Cardiac muscle cell (in vitro differentiated cells and primary cell): ENCODE measurements around the gene GFAP. TPM values are rescaled to one million over a fixed set of nuclear protein-coding genes. Genes with fewer than 3 reads are reported as not detected.
A peak's percentile ranks its signal among the peaks of the same experiment; 100 is the strongest.

Experiments
- DNase-seq, 2 donors: peaks; one replicate each; pipeline versions ENCODE4 v3.0.0 to v3.0.0-alpha.2; 2010 to 2017; ENCODE audit warnings: low read depth in 1 of 2, low spot score in 1 of 2
- H3K27ac ChIP-seq: fragments of 200-600 bp; sonication (generic); 2 replicates; pipeline ENCODE4 v1.5.1; 2016
- H3K27me3 ChIP-seq: fragments of 200-600 bp; sonication (generic); 2 replicates; pipeline ENCODE4 v1.6.0; 2016; ENCODE audit warnings: control low read depth
- H3K36me3 ChIP-seq: fragments of 200-600 bp; sonication (generic); 2 replicates; pipeline ENCODE4 v1.5.1; 2016; ENCODE audit warnings: control low read depth
- H3K4me1 ChIP-seq: fragments of 200-600 bp; sonication (generic); 2 replicates; pipeline ENCODE4 v1.8.1; 2017; ENCODE audit warnings: low read depth, mild to moderate bottlenecking, mixed run types
- H3K4me3 ChIP-seq: fragments of 200-600 bp; sonication (generic); 2 replicates; pipeline ENCODE4 v1.5.1; 2016; ENCODE audit warnings: mild to moderate bottlenecking
- H3K9me3 ChIP-seq: fragments of 200-600 bp; sonication (generic); 2 replicates; pipeline ENCODE4 v1.5.1; 2017; ENCODE audit warnings: low read depth, mild to moderate bottlenecking, control low read depth
- polyA plus RNA-seq: library from polyadenylated mRNA; unstranded; fragments of >200 nt; fragmentation: Nextera tagmentation; extraction: Ambion mirVana; gene quantifications from 2 replicates; pipeline ENCODE4 v1.2.1, GENCODE V29; 2016
- total RNA-seq: library from RNA; depleted of rRNA; stranded (reverse); fragments of >200 nt; gene quantifications from 2 replicates; pipeline ENCODE4 v1.2.3, GENCODE V29; 2016
- TF ChIP-seq, protein P1 (sequence below): IDR thresholded peaks from 2 replicates; pipeline ENCODE4 v1.5.1; 2012; ENCODE audit warnings: low read depth, mild to moderate bottlenecking, low read length

GFAP gene
- total and polyA plus RNA-seq, 2 experiments from 2014 or later = 3.5 to 7.0 TPM

DNA sequence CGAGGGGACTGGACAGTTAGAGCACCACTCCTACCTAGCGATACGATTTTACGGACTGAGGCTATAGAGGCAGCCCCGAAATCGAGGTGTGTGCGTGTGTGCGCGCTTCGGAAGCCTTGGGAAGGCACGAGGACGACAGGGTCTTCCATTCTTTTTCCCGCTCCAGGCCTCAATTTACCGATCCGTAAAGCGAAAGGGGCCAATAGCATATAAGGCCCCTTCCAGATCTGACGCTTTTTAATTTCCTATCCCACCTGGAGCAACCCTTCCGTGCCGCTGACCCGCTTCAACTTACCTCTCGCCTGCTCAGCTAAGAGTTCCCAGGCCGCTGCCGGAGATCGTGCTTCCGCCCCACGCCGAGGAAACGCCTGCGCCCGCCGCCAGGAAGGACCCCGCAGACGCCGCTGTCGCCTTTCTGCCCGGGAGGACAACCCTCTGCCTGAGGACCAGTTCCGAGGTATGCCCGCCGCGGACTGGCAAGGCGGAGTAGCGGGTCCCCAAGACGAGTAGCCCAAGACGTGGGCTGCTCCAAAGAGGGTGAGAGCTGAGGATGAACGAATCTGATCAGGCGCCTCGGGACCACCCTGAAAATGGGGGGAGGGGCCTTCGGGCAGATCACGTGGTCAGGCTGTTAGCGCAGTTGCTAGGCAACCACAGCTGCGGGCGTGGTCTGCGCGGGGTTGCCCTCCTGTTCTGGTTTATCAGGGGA lies 16.1 kb downstream of the GFAP start, which contains the start of gene EFTUD2:
EFTUD2 (minus strand) TSS at position 372 of the 709 bp plus-strand sequence. CDS start 4,924 bp downstream, outside the sequence.
- Histone ChIP-seq H3K4me3 (peak within 1 kb of the TSS; percentile 85), H3K36me3 (no peaks in the 10 kb centered on the region), H3K27me3 (no peaks in the 10 kb centered on the region), H3K9me3 (no peaks in the 10 kb centered on the region), H3K27ac (peak within 1 kb of the TSS; percentile 98), H3K4me1 (peaks cover 6% of the 10 kb centered on the region)
- DNase-seq = peak; percentile 91 to 93
- TF ChIP-seq, protein P1, sequence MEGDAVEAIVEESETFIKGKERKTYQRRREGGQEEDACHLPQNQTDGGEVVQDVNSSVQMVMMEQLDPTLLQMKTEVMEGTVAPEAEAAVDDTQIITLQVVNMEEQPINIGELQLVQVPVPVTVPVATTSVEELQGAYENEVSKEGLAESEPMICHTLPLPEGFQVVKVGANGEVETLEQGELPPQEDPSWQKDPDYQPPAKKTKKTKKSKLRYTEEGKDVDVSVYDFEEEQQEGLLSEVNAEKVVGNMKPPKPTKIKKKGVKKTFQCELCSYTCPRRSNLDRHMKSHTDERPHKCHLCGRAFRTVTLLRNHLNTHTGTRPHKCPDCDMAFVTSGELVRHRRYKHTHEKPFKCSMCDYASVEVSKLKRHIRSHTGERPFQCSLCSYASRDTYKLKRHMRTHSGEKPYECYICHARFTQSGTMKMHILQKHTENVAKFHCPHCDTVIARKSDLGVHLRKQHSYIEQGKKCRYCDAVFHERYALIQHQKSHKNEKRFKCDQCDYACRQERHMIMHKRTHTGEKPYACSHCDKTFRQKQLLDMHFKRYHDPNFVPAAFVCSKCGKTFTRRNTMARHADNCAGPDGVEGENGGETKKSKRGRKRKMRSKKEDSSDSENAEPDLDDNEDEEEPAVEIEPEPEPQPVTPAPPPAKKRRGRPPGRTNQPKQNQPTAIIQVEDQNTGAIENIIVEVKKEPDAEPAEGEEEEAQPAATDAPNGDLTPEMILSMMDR = no peak

DNA sequence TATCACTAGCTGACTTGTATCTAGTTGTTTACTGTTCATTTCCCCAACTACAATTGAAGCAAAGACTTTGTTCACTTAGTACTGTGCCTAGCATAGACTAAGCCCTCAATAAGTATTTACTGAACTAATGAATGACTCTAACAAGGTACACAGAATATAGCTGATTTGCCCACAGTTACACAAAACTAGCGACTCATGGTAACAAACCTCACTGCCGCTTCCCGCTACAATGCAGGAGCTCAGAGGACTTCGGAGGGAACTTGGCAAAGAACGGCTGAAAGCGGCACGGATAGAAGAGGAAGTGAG lies 16.6 kb downstream of the GFAP start:
- H3K4me1 ChIP-seq = peaks cover 6% of the 10 kb centered on the region
- TF ChIP-seq, protein P1 = no peak
- peak in 1 of 2 donors; percentile 41 for DNase-seq

DNA sequence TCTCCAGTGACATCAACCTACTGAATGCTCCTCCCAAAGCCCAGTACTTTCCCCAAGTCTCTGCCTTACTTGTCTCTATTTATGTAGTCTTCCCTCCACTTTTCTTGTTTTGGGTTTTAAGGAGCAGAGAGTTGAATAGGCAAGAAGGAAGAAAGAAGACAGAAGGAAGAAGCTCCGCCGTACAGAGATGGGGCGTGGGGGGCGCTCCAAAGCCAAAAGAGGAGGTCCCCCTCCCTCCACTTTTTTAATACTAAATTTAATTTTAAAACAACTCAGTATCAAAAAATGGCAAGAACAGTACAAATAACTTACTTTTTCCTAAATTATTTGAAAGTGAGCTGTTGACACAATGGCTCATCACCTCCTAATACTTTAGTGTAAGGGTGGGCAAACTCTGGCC lies 20.7 kb downstream of the GFAP start:
- H3K4me3 ChIP-seq = no peak overlapping the region
- no peak overlapping the region for H3K27ac ChIP-seq
- peaks cover 14% of the 10 kb centered on the region for H3K36me3 ChIP-seq
- H3K27me3 ChIP-seq = no peaks in the 10 kb centered on the region
- no peaks in the 10 kb centered on the region for H3K9me3 ChIP-seq
- TF ChIP-seq, protein P1 = no peak
- no peak for DNase-seq
- peaks cover 6% of the 10 kb centered on the region for H3K4me1 ChIP-seq

More for the DNA sequence above, 16.6 kb downstream of the GFAP start:
- Histone ChIP-seq H3K27ac (peak overlapping the region; percentile 98), H3K9me3 (no peaks in the 10 kb centered on the region), H3K36me3 (no peaks in the 10 kb centered on the region), H3K4me3 (peak overlapping the region; percentile 85), H3K27me3 (no peaks in the 10 kb centered on the region)

DNA sequence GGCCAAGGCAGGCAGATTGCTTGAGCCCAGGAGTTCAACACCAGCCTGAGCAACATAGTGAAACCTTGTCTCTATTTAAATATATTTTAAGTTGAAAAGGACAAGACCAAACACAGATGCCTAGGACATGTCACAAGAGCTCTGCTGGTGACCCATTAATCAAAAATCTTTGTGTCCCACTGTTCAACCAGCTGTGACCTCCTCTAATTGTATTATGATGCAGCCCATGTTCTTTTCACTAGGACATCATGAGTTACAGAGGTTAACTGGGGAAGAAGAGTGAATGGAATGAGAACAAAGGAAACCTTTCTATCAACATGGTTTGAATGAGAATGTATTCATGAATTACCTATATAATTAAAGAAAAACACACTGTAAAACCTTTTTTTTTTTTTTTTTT lies 23.1 kb downstream of the GFAP start:
- Histone ChIP-seq H3K4me3 (no peak overlapping the region), H3K36me3 (peaks cover 14% of the 10 kb centered on the region), H3K4me1 (peaks cover 3% of the 10 kb centered on the region), H3K27ac (no peak overlapping the region), H3K9me3 (no peaks in the 10 kb centered on the region), H3K27me3 (no peaks in the 10 kb centered on the region)
- TF ChIP-seq, protein P1 = no peak
- no peak for DNase-seq

DNA sequence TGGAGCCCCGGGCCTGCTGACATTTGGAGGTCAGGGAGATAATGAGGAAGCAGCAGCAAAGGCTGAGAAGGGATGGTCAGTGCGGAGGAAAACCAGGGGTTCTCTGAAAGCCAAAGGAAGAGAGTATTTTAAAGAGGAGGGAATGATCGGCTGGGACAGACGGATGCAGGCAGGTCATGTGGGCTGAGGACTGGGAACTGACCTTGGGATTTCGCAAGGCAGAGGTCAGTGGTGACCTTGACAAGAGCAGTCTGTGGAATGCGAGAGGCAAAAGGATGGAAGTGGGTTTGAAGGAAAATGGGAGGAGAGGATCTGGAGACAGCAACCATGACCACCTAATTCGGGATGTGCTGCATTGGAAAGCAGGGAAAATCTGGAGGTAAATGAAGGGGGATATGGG lies 26.3 kb downstream of the GFAP start:
- Histone ChIP-seq H3K4me3 (no peak overlapping the region), H3K36me3 (peaks cover 40% of the 10 kb centered on the region), H3K27ac (peak overlapping the region; percentile 20), H3K27me3 (no peaks in the 10 kb centered on the region), H3K9me3 (no peaks in the 10 kb centered on the region), H3K4me1 (peaks cover 3% of the 10 kb centered on the region)
- DNase-seq = no peak
- TF ChIP-seq, protein P1 = no peak
